HS-5 (cell line): ENCODE data around the gene GALNT2.

Experiments used
- DNase-seq: peaks from one replicate; pipeline ENCODE4 v3.0.0-alpha.2; 2012; ENCODE audit warnings: low read depth

The GALNT2 gene

DNA sequence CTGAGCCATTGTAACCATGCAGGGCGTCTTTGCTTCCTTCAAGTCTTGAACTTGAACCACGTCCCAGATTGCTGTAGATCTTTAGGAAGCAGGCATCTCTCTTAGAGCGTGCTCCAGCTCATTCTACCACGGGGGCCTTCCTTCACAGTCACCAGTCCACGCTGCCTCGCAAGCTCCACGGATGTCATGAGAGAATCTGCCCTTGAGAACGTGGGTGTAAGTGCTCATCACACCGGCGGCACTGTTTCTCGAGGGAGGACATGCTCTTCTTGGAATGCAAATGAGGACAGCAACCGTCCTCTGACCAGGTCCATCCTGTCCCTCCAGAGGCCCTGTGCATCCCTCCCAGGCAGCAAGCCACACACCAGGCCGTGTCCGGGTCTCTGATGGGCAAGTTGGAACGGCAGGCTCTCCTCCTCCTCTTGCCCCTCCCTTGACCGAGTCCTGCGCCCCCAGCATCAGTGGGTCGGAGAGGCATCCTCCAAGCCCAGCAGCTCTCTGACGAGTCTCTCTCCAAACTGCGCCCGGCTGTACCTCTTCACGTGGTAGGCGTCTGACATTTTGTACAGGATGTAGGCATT lies 256.0 kb downstream of the GALNT2 start:
- DNase-seq, result no peak

DNA sequence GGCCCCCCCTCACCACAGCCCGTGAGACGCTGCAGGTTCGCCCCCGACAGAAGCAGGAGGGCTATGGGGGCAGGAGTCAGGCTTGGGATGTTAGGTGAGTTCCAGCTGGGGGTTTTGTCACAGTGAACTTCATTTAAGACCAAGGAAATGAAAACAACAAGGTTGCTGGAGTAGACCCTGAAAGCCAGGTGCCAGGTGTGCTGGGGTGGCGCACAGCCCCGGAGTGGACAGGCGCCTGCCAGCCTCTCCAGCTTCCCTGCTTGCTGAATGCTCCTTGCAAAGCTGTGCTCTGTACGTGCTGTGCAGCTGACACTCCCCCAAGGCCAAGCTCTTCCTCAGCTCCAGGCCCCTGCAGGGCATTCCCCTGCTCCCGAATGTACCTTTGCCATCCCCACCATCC lies 256.6 kb downstream of the GALNT2 start:
- DNase-seq, result no peak

DNA sequence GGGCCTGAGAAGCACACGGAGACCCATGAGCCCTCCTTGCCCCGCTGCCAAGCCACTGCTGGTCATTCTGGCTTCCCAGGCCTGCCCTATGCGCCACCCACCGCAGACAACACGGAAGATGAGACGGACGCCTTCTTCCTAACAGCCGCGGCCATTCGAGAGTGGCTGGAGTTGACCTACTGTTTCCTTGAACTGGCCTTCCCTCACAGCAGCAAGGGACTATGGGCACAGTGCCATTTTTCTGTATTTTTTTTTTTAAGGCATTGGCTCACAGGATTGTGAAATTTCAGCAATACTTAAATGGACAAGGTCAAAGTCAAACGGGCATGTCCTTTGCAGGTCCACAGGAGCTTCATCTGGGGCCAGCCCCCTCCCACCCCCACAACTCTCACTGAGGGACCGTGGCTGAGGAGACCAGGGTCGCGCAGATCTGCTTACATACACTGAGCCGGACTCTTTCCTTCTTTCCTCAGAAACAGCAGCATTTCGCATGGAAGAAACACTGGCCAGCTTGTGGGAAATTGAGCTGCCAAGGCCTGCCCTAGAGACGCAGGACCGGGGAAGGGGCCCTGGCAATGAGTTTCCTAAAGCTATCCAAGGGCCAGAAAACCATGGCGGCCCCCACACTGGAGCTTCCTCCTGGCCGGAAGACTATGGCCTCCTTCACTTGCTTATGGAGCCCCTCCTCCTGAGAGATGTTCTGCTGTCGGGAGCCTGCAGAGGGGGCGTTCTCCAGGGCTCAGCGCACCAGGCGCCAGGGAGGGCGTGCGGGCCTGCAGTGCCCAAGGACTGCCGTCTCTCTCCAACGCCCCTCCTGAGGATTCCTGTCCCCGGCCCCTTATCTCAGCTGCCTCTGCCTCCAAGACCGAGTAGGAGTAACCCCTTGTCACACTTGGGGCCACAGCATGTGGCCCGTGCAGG lies 260.2 kb downstream of the GALNT2 start:
- no peak for DNase-seq

DNA sequence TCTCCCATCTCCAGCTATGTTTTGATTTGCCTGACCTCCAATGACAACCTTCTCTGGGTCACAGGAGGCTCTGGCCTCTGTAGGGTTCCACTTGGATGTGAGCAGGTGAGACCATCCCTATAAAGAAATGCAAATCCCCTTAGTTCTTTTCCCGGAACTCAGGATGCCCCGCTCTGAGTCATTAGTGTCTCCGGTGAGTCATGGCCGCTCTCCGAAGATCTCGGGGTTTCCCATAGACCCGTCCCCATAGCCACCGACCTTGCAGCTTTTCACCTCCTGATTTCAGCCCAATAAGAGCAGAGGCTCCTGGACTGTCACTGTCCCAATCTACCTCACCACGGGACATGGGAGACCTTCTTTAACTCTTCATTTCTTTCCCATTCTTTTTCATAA lies 260.9 kb downstream of the GALNT2 start:
- no peak for DNase-seq

DNA sequence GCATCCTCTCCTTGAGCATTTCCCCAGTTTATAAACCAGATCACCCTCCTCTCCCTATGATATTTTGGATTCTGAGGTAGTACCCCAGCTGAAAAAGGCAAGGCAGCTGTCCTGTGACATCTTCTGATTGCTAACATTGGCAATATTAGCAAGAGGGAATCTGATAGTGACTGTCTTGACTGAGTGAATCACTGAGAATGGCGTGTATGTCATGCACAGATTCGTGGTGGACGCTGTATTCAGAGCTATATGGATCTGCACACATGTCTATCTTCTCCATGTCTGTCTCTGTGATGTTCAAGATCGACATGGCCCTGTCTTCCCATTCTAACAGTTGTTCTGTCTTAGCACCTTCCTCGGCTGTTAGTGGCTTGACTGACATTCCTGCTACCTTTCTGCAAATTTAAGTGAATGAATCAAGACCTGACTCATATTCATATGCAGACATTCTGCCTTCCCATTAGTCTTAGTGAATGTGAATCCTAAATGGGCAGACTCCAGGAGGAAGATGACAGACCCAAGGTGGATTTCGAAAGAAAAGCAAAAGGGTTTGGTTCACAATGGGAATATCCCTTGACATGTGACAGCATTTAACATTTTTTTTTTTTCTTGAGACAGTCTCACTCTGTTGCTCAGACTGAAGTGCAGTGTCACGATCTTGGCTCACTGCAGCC lies 261.4 kb downstream of the GALNT2 start:
- DNase-seq, result peak; percentile 24

DNA sequence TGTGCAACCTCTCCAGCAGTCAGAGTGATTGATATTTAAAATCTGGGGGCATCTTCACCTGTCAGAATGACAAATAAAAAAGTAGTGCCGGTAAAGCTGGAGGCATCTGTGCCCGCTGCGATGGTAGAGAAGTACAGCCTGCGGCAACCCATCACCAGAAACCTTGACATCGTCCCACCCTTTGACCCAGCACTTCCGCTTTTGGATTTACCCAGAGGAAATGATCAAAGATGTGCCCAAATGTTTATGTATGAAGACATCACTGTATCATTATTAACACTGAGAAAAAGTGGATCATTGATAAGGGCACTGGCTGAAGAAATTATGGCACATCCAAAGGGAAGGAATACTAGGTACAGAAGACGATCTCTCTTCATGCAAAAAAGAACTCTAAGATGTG lies 263.1 kb downstream of the GALNT2 start:
- no peak for DNase-seq
